ENCODE measurements around the gene SLC35D2. TPM values are rescaled to one million over a fixed set of nuclear protein-coding genes. Genes with fewer than 3 reads are reported as not detected.

SLC35D2 gene
- total RNA-seq, 4 donors from 2014 or later: 20.5 to 29.5 (median 21.8) TPM

DNA sequence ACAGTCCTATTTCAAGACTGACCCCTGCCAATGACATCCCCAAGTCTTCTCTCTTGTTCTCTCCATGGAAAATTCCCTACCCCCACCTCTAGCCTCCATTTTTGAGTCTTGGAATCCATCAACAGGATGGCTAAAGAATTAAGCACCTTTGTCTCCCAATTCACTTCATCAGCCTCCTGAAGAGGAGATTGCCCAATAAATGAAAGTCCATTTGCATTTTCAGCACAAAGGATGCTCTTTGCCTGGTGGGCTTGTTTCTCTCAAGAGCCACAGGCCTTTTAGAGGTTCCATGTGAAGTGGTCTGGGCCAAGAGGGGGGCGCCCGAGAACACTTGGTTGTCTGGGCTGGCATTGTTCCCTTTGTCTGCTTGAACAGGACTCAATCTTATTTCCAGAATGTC lies 94.1 kb downstream of the SLC35D2 start:
- Histone ChIP-seq H3K27me3 (no peaks in the 10 kb centered on the region), H3K4me1 (no peaks in the 10 kb centered on the region), H3K36me3 (no peaks in the 10 kb centered on the region), H3K4me3 (no peak overlapping the region), H3K27ac (replicated peaks in 1 of 4) (no peak overlapping the region), H3K9me3 (no peaks in the 10 kb centered on the region)
- intact Hi-C loops (cut with DNase I): no loop called here
- DNase-seq (ENCODE audit: extremely low spot score): no peak
- 60% methylated on average over 2 of the region's 2 CpGs for WGBS
- TF ChIP-seq POLR2A (IDR thresholded peaks at IDR 0.05; ENCODE audit: low read depth): no peak
- no peak for TF ChIP-seq POLR2AphosphoS5 (IDR thresholded peaks at IDR 0.05)
- no peak for TF ChIP-seq EP300 (IDR thresholded peaks at IDR 0.05)
- TF ChIP-seq, protein P1, sequence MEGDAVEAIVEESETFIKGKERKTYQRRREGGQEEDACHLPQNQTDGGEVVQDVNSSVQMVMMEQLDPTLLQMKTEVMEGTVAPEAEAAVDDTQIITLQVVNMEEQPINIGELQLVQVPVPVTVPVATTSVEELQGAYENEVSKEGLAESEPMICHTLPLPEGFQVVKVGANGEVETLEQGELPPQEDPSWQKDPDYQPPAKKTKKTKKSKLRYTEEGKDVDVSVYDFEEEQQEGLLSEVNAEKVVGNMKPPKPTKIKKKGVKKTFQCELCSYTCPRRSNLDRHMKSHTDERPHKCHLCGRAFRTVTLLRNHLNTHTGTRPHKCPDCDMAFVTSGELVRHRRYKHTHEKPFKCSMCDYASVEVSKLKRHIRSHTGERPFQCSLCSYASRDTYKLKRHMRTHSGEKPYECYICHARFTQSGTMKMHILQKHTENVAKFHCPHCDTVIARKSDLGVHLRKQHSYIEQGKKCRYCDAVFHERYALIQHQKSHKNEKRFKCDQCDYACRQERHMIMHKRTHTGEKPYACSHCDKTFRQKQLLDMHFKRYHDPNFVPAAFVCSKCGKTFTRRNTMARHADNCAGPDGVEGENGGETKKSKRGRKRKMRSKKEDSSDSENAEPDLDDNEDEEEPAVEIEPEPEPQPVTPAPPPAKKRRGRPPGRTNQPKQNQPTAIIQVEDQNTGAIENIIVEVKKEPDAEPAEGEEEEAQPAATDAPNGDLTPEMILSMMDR (IDR thresholded peaks at IDR 0.05): no peak

DNA sequence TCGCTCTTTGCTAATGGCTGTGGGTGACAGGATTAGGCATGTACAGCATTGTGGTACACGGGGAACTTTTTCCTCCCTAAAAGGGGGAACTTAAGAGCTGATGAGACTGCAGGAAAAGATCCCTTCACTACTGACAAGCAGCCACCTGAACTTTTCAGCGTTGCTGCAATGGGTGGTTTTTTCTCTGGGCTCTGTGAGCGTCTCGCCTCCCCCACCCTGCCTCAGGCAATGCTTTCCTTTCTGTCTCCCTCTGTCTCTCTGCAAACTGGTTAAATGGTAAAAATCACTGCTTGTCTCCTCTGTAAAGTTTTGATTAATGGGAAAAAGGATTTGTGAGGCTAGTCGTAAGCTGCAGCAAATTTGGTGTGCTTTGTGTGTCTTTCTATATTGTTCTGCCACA lies 101.9 kb downstream of the SLC35D2 start:
- H3K27me3 ChIP-seq: no peaks in the 10 kb centered on the region
- 86% methylated on average over 6 of the region's 6 CpGs for WGBS
- TF ChIP-seq, protein P1 (IDR thresholded peaks at IDR 0.05): no peak
- TF ChIP-seq EP300 (IDR thresholded peaks at IDR 0.05) (no peak), POLR2A (IDR thresholded peaks at IDR 0.05; ENCODE audit: low read depth) (no peak), POLR2AphosphoS5 (IDR thresholded peaks at IDR 0.05) (no peak)

DNA sequence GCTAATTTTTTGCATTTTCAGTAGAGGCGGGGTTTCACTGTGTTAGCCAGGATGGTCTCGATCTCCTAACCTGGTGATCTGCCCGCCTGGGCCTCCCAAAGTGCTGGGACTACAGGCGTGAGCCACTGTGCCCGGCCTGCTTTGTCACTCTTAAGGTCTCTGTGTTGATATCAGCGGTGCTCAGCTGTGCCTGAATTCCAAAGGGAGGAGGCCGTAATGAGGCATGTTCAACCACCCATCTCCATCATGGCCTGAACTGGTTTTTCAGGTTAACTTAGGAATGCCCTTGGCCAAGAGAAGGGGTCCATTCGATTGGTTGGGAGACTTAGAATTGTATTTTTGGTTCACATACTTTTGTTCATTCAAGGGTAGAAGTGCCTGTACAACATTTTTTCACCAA lies 103.6 kb downstream of the SLC35D2 start:
- TF ChIP-seq, protein P1 (IDR thresholded peaks at IDR 0.05): no peak
- no peak for TF ChIP-seq POLR2AphosphoS5 (IDR thresholded peaks at IDR 0.05)
- TF ChIP-seq POLR2A (IDR thresholded peaks at IDR 0.05; ENCODE audit: low read depth): no peak
- no peak for TF ChIP-seq EP300 (IDR thresholded peaks at IDR 0.05)
- intact Hi-C loops (cut with DNase I): no loop called here
- H3K9me3 ChIP-seq: peaks cover 0 to 10% (median 9%) of the 10 kb centered on the region in 4 donors
- DNase-seq (ENCODE audit: extremely low spot score): no peak
- no peaks in the 10 kb centered on the region for H3K36me3 ChIP-seq
- no peaks in the 10 kb centered on the region for H3K4me1 ChIP-seq
- no peak overlapping the region for H3K27ac ChIP-seq (replicated peaks in 1 of 4)
- no peaks in the 10 kb centered on the region for H3K27me3 ChIP-seq
- WGBS: 96% methylated on average over 8 of the region's 8 CpGs
- no peak overlapping the region for H3K4me3 ChIP-seq

More for the DNA sequence above, 101.9 kb downstream of the SLC35D2 start:
- no peaks in the 10 kb centered on the region for H3K4me1 ChIP-seq
- no peak overlapping the region for H3K4me3 ChIP-seq
- H3K36me3 ChIP-seq: no peaks in the 10 kb centered on the region
- no peak overlapping the region for H3K27ac ChIP-seq (replicated peaks in 1 of 4)
- intact Hi-C loops (cut with DNase I): no loop called here
- DNase-seq (ENCODE audit: extremely low spot score): no peak
- no peaks in the 10 kb centered on the region for H3K9me3 ChIP-seq

DNA sequence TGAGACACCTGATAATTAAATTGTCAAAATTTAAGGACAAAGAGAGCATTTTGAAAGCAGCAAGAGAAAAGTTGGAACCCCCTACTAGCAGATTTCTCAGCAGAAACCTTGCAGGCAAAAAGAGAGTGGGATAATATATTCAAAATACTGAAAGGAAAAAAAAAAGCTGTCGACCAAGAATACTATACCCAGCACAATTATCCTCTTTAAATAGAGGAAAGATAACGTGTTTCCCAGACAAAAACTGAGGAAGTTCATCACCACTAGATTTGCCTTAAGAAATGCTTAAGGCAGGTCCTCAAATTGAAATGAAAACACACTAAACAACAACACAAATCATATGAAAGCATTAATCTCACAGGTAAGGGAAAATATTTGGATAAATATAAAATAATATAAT lies 108.6 kb downstream of the SLC35D2 start:
- no peaks in the 10 kb centered on the region for H3K27me3 ChIP-seq
- H3K36me3 ChIP-seq: no peaks in the 10 kb centered on the region
- H3K4me1 ChIP-seq: no peaks in the 10 kb centered on the region
- intact Hi-C loops (cut with DNase I): no loop called here
- TF ChIP-seq POLR2A (IDR thresholded peaks at IDR 0.05; ENCODE audit: low read depth) (no peak), POLR2AphosphoS5 (IDR thresholded peaks at IDR 0.05) (no peak), EP300 (IDR thresholded peaks at IDR 0.05) (no peak)
- TF ChIP-seq, protein P1 (IDR thresholded peaks at IDR 0.05): no peak
- 84% methylated on average over 2 of the region's 2 CpGs for WGBS
- DNase-seq (ENCODE audit: extremely low spot score): no peak
- peaks cover 0 to 26% (median 24%) of the 10 kb centered on the region in 4 donors for H3K9me3 ChIP-seq
- H3K27ac ChIP-seq (replicated peaks in 1 of 4): no peak overlapping the region
- no peak overlapping the region for H3K4me3 ChIP-seq

Other genes with a start within 250 kb of the SLC35D2 start
- under 1 TPM in 3 of 4 donors, not detected in 1; 0.83 to 0.98 (median 0.83) TPM for gene HSD17B3, start 81.5 kb downstream of the SLC35D2 start, total RNA-seq
- 1 to 10 TPM; 2.0 to 3.4 (median 2.6) TPM for gene ZNF367, start 34.7 kb upstream of the SLC35D2 start, total RNA-seq
- gene HABP4, start 66.5 kb upstream of the SLC35D2 start, total RNA-seq: 10 to 100 TPM; 38.4 to 97.2 (median 54.2) TPM
- 10 to 100 TPM; 22.0 to 39.7 (median 27.0) TPM for gene CDC14B, start 236.1 kb upstream of the SLC35D2 start, total RNA-seq